GM23338 (cell line): ENCODE data around the gene NAA80.

ENCODE experiments used
- CREB1 ChIP-seq: fragments of 250-450 bp; sonication (Bioruptor Pico); IDR thresholded peaks from 2 replicates; pipeline ENCODE4 v1.5.0; 2020; ENCODE audit warnings: low read depth, mild to moderate bottlenecking, moderate library complexity
- EZH2 ChIP-seq: fragments of 200-600 bp; sonication (generic); IDR thresholded peaks from one replicate; pipeline ENCODE4 v1.8.0; 2017; ENCODE audit warnings: antibody characterized with exemption, mild to moderate bottlenecking, low read depth; ENCODE audit not compliant: unreplicated experiment
- EZH2phosphoT487 ChIP-seq: fragments of 200-600 bp; sonication (generic); IDR thresholded peaks from one replicate; pipeline ENCODE4 v1.8.1; 2018; ENCODE audit warnings: antibody characterized with exemption; ENCODE audit not compliant: unreplicated experiment
- JUNB ChIP-seq: IDR thresholded peaks from one replicate; pipeline ENCODE4 v1.6.1; 2016; ENCODE audit warnings: antibody characterized with exemption; ENCODE audit not compliant: unreplicated experiment
- POLR2AphosphoS5 ChIP-seq: IDR thresholded peaks from 2 replicates; pipeline ENCODE4 v1.6.1; 2016; ENCODE audit warnings: antibody characterized with exemption, low read depth
- STAT1 ChIP-seq: IDR thresholded peaks from one replicate; pipeline ENCODE4 v1.6.1; 2016; ENCODE audit warnings: antibody characterized with exemption; ENCODE audit not compliant: unreplicated experiment
- ZNF331 ChIP-seq: fragments of 250-450 bp; sonication (Bioruptor Pico); IDR thresholded peaks from 2 replicates; pipeline ENCODE4 v1.5.0; 2020; ENCODE audit warnings: low read depth, mild to moderate bottlenecking, moderate library complexity
- TF ChIP-seq, protein P1 (sequence below), 2 experiments: fragments of 200-600 bp in 1 of 2; sonication (generic) in 1 of 2; conservative IDR thresholded peaks; 2 replicates each; pipeline versions ENCODE4 v1.5.1 to v1.6.1; 2016 to 2017; ENCODE audit warnings: antibody characterized with exemption in 2 of 2, low read depth in 2 of 2, mild to moderate bottlenecking in 2 of 2, moderate library complexity in 1 of 2
- TF ChIP-seq, protein P2 (sequence below): IDR thresholded peaks from one replicate; pipeline ENCODE4 v1.6.1; 2018; ENCODE audit warnings: antibody characterized with exemption; ENCODE audit not compliant: unreplicated experiment
- TF ChIP-seq, protein P3 (sequence below): IDR thresholded peaks from 2 replicates; pipeline ENCODE4 v1.6.1; 2016; ENCODE audit warnings: antibody characterized with exemption

DNA sequence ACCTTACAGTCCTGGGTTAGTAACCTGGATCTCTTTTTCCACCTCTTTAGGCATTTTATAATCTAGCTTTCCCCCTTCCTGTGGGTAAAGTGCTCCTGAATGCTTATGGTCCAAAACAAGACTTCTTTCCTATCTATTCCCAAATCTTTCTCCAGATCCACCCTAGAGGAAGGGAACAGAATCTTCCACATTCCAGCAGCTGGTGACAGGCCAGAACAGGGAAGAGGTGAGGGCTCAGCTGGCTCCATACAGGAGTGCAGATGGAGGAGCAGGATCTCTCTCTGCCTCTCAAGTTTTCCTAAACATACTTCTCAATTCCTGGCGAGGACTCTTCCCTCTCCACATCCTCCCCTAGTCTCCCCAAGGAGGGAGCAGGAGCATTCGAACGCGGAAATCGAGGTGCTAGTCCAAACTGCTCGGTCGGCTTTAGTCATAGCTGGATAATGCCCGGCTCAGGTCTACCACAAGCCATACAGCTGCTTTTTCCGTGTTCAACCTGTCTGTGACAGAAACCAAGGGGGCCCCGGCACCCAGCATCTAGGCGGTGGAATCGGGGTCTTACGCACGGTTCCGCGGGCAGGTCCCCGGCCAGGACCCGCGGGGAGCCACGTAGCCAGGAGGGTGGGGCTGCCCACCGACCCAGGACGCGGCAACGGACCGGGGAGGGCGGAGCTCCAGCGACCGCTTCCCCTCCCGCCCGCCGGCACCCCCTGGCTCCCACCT is 37.4 kb upstream of the NAA80 start:
- TF ChIP-seq, protein P1, sequence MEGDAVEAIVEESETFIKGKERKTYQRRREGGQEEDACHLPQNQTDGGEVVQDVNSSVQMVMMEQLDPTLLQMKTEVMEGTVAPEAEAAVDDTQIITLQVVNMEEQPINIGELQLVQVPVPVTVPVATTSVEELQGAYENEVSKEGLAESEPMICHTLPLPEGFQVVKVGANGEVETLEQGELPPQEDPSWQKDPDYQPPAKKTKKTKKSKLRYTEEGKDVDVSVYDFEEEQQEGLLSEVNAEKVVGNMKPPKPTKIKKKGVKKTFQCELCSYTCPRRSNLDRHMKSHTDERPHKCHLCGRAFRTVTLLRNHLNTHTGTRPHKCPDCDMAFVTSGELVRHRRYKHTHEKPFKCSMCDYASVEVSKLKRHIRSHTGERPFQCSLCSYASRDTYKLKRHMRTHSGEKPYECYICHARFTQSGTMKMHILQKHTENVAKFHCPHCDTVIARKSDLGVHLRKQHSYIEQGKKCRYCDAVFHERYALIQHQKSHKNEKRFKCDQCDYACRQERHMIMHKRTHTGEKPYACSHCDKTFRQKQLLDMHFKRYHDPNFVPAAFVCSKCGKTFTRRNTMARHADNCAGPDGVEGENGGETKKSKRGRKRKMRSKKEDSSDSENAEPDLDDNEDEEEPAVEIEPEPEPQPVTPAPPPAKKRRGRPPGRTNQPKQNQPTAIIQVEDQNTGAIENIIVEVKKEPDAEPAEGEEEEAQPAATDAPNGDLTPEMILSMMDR (conservative IDR thresholded peaks at IDR 0.05; ENCODE audit: low read depth in 2 of 2) = 0 out of 4 replicates have a peak, but pooled peaks of 1 of the 2 experiments have one; percentile 10
- TF ChIP-seq EZH2 = no peak
- TF ChIP-seq POLR2AphosphoS5 = no peak
- TF ChIP-seq EZH2phosphoT487 = no peak
- no peak for TF ChIP-seq CREB1 (CRISPR knock-in tag)
- TF ChIP-seq, protein P2, sequence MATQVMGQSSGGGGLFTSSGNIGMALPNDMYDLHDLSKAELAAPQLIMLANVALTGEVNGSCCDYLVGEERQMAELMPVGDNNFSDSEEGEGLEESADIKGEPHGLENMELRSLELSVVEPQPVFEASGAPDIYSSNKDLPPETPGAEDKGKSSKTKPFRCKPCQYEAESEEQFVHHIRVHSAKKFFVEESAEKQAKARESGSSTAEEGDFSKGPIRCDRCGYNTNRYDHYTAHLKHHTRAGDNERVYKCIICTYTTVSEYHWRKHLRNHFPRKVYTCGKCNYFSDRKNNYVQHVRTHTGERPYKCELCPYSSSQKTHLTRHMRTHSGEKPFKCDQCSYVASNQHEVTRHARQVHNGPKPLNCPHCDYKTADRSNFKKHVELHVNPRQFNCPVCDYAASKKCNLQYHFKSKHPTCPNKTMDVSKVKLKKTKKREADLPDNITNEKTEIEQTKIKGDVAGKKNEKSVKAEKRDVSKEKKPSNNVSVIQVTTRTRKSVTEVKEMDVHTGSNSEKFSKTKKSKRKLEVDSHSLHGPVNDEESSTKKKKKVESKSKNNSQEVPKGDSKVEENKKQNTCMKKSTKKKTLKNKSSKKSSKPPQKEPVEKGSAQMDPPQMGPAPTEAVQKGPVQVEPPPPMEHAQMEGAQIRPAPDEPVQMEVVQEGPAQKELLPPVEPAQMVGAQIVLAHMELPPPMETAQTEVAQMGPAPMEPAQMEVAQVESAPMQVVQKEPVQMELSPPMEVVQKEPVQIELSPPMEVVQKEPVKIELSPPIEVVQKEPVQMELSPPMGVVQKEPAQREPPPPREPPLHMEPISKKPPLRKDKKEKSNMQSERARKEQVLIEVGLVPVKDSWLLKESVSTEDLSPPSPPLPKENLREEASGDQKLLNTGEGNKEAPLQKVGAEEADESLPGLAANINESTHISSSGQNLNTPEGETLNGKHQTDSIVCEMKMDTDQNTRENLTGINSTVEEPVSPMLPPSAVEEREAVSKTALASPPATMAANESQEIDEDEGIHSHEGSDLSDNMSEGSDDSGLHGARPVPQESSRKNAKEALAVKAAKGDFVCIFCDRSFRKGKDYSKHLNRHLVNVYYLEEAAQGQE = no peak
- no peak for TF ChIP-seq JUNB
- no peak for TF ChIP-seq STAT1
- TF ChIP-seq ZNF331 (CRISPR knock-in tag) = no peak
- TF ChIP-seq, protein P3, sequence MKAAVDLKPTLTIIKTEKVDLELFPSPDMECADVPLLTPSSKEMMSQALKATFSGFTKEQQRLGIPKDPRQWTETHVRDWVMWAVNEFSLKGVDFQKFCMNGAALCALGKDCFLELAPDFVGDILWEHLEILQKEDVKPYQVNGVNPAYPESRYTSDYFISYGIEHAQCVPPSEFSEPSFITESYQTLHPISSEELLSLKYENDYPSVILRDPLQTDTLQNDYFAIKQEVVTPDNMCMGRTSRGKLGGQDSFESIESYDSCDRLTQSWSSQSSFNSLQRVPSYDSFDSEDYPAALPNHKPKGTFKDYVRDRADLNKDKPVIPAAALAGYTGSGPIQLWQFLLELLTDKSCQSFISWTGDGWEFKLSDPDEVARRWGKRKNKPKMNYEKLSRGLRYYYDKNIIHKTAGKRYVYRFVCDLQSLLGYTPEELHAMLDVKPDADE = no peak
